ENCODE data around the gene IDE.

IDE gene

GRCh38 chr10:92483539-92483938, 90.4 kb downstream of the IDE start:
- Histone ChIP-seq H3K9me3 (ENCODE audit: control insufficient read depth, low read length) (no peaks in the 10 kb centered on the region), H3K9ac (no peak overlapping the region), H2AFZ (no peak overlapping the region), H3K27me3 (ENCODE audit: control insufficient read depth, insufficient read depth, low read length) (no peaks in the 10 kb centered on the region), H3K36me3 (ENCODE audit: control insufficient read depth, insufficient read depth, low read length) (no peaks in the 10 kb centered on the region), H3K27ac (no peak overlapping the region), H3K4me1 (no peaks in the 10 kb centered on the region), H3K4me2 (ENCODE audit: low read length) (no peak overlapping the region), H3K4me3 (ENCODE audit: low read depth, low read length) (no peak overlapping the region), H3K79me2 (no peaks in the 10 kb centered on the region)
- TF ChIP-seq CTCF (IDR thresholded peaks at IDR 0.05): no peak

- H3K79me2 ChIP-seq: no peaks in the 10 kb centered on the region
- no peak overlapping the region for H3K27ac ChIP-seq
- H3K27me3 ChIP-seq (ENCODE audit: control insufficient read depth, insufficient read depth, low read length): no peaks in the 10 kb centered on the region
- no peak overlapping the region for H2AFZ ChIP-seq
- H3K4me1 ChIP-seq: no peaks in the 10 kb centered on the region
- no peaks in the 10 kb centered on the region for H3K36me3 ChIP-seq (ENCODE audit: control insufficient read depth, insufficient read depth, low read length)
- no peak overlapping the region for H3K4me3 ChIP-seq (ENCODE audit: low read depth, low read length)
- no peak for TF ChIP-seq CTCF (IDR thresholded peaks at IDR 0.05)
- no peak overlapping the region for H3K9ac ChIP-seq
- H3K9me3 ChIP-seq (ENCODE audit: control insufficient read depth, low read length): no peaks in the 10 kb centered on the region
- H3K4me2 ChIP-seq (ENCODE audit: low read length): no peak overlapping the region
Measured at GRCh38 chr10:92480413-92480812, 93.5 kb downstream of the IDE start.

DNA sequence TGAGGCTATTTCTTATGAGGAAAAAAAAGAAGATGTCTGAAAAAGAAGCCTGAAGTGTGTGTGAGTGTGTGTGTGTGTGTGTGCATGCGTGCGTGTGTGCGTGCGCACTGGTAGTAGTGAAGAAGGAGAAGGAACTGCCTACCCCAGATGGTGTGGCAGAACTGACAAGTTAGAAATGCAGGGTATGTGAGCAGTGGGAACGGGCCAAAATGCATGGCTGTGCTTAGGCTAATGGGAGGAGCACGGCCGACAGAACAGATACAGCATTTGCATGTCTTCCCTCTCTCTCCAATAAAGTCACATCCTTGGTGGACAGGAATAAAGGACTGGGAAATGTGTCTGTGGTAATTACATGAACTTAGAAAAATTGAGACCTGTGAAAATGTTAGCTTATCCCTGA, 94.3 kb downstream of the IDE start:
- no peak overlapping the region for H2AFZ ChIP-seq
- no peaks in the 10 kb centered on the region for H3K36me3 ChIP-seq (ENCODE audit: control insufficient read depth, insufficient read depth, low read length)
- no peak overlapping the region for H3K27ac ChIP-seq
- TF ChIP-seq CTCF (IDR thresholded peaks at IDR 0.05): no peak
- H3K27me3 ChIP-seq (ENCODE audit: control insufficient read depth, insufficient read depth, low read length): no peaks in the 10 kb centered on the region
- no peaks in the 10 kb centered on the region for H3K4me1 ChIP-seq
- H3K4me3 ChIP-seq (ENCODE audit: low read depth, low read length): no peak overlapping the region
- H3K4me2 ChIP-seq (ENCODE audit: low read length): no peak overlapping the region
- no peaks in the 10 kb centered on the region for H3K79me2 ChIP-seq
- no peak overlapping the region for H3K9ac ChIP-seq
- H3K9me3 ChIP-seq (ENCODE audit: control insufficient read depth, low read length): no peaks in the 10 kb centered on the region

DNA sequence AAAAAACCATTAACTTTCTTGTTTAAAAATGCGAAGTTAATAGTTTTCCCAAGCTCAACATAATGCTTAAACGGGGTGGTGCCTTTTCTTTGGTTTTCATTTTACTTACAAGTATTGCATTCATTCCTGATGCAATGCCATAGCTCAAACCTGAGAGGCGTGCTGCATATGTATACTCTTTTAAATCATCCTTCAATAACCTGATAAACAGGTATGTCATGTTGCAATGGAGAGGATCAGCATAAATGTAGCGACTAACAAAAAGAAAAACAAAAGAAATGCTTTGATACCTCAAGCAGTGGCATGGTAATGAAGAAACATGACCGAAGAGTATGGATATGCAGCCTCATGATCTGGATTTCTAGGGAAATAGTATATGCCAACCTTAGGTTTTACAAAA, 95.4 kb downstream of the IDE start:
- Histone ChIP-seq H3K9ac (no peak overlapping the region), H3K4me2 (ENCODE audit: low read length) (no peak overlapping the region), H3K27ac (no peak overlapping the region), H3K79me2 (no peaks in the 10 kb centered on the region), H3K4me1 (no peaks in the 10 kb centered on the region), H2AFZ (no peak overlapping the region), H3K36me3 (ENCODE audit: control insufficient read depth, insufficient read depth, low read length) (no peaks in the 10 kb centered on the region), H3K4me3 (ENCODE audit: low read depth, low read length) (no peak overlapping the region), H3K9me3 (ENCODE audit: control insufficient read depth, low read length) (no peaks in the 10 kb centered on the region), H3K27me3 (ENCODE audit: control insufficient read depth, insufficient read depth, low read length) (no peaks in the 10 kb centered on the region)
- TF ChIP-seq CTCF (IDR thresholded peaks at IDR 0.05): no peak

DNA sequence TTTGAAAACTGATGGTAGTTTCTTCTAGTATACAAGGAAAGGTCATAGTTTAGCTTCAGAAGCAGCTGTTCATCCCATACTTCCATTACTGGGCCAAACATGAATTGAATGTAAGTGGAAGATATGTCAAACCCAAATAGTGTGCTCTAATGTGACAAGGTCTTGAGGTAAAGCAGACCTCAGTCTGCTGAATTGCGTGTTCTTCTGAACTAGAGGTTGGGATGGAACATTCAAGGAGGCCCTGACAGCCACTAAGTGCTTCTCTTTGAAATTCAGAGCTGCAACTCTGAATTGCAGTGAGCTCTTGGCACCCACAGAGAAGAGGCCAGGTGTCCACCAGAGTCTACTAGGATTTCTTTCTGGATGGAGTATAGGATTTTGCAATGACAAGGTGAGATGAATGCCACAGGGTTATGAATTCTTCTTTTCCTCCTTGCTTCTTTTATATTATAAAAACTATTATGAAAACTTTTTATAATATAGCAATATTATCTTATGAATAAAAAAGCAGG, 98.5 kb downstream of the IDE start:
- H3K4me3 ChIP-seq (ENCODE audit: low read depth, low read length): no peak overlapping the region
- TF ChIP-seq CTCF (IDR thresholded peaks at IDR 0.05): no peak
- no peak overlapping the region for H3K4me2 ChIP-seq (ENCODE audit: low read length)
- H3K27me3 ChIP-seq (ENCODE audit: control insufficient read depth, insufficient read depth, low read length): no peaks in the 10 kb centered on the region
- no peak overlapping the region for H3K9ac ChIP-seq
- no peaks in the 10 kb centered on the region for H3K4me1 ChIP-seq
- no peaks in the 10 kb centered on the region for H3K9me3 ChIP-seq (ENCODE audit: control insufficient read depth, low read length)
- no peaks in the 10 kb centered on the region for H3K79me2 ChIP-seq
- no peaks in the 10 kb centered on the region for H3K36me3 ChIP-seq (ENCODE audit: control insufficient read depth, insufficient read depth, low read length)
- H3K27ac ChIP-seq: no peak overlapping the region
- H2AFZ ChIP-seq: no peak overlapping the region

All from parathyroid adenoma (tissue), 2 donors.